Measurements from ENCODE around the gene IRS2. TPM values are rescaled to one million over a fixed set of nuclear protein-coding genes. Genes with fewer than 3 reads are reported as not detected.

The IRS2 gene
- polyA plus RNA-seq, 1 donor (not counting 4 experiments of a cell fraction or from before 2014, with no cell fraction given) = 2.3 TPM

DNA sequence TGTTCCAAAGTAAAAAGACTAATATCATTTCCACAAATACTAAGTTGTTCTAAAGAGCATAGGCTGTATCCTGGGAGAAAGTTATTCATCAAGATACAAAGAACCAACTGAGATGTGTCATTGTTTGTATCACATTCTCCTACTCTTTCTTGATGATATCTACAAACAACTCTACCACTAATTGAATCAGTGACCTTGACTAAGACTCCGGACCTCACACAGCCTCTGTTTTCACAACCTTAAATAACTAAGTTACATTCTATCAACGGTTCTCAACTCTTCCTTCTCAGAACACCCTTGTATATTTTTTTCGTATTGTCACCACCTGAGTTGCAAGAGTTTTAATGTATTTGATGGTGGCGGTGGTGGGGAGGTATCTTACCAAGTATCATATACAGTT lies 12.6 kb downstream of the IRS2 start:
- Histone ChIP-seq H3K9me3 (ENCODE audit: control insufficient read depth, low read depth, low read length) (no peaks in the 10 kb centered on the region), H3K27ac (ENCODE audit: control insufficient read depth, insufficient read depth, low read length) (no peak overlapping the region), H2AFZ (ENCODE audit: control insufficient read depth, low read length) (no peak overlapping the region), H3K4me2 (ENCODE audit: control insufficient read depth, extremely low read depth, insufficient read depth, low read depth, low read length) (no peak overlapping the region), H3K79me2 (ENCODE audit: control insufficient read depth, insufficient read depth, low read length) (peaks cover 76% of the 10 kb centered on the region), H3K9ac (ENCODE audit: control insufficient read depth, extremely low read depth, insufficient read depth, low read length) (no peak overlapping the region), H3K4me3 (ENCODE audit: control insufficient read depth in 2 of 3, extremely low read depth in 1 of 3, insufficient read depth in 2 of 3, low read depth in 1 of 3, low read length in 3 of 3) (no peak overlapping the region), H3K36me3 (ENCODE audit: control insufficient read depth in 2 of 2, extremely low read depth in 1 of 2, insufficient read depth in 2 of 2, low read length in 2 of 2) (peaks cover 0 to 6% of the 10 kb centered on the region in 2 experiments), H4K20me1 (ENCODE audit: control insufficient read depth, extremely low read depth, insufficient read depth, low read length) (peaks cover 5% of the 10 kb centered on the region), H3K27me3 (ENCODE audit: control insufficient read depth, extremely low read depth, insufficient read depth, low read length) (no peaks in the 10 kb centered on the region), H3K4me1 (ENCODE audit: control insufficient read depth, extremely low read depth, insufficient read depth, low read length) (peaks cover 17% of the 10 kb centered on the region), H3K9me1 (ENCODE audit: control insufficient read depth, extremely low read depth, insufficient read depth, low read length) (peaks cover 4% of the 10 kb centered on the region)
- dilution Hi-C loops (cut with MboI; ENCODE audit: extremely low pct_ligation_motif_present, low sequenced_read_pairs) = no loop called here
- TF ChIP-seq EZH2 (IDR thresholded peaks at IDR 0.05; ENCODE audit: low read length) = no peak
- TF ChIP-seq, protein P1, sequence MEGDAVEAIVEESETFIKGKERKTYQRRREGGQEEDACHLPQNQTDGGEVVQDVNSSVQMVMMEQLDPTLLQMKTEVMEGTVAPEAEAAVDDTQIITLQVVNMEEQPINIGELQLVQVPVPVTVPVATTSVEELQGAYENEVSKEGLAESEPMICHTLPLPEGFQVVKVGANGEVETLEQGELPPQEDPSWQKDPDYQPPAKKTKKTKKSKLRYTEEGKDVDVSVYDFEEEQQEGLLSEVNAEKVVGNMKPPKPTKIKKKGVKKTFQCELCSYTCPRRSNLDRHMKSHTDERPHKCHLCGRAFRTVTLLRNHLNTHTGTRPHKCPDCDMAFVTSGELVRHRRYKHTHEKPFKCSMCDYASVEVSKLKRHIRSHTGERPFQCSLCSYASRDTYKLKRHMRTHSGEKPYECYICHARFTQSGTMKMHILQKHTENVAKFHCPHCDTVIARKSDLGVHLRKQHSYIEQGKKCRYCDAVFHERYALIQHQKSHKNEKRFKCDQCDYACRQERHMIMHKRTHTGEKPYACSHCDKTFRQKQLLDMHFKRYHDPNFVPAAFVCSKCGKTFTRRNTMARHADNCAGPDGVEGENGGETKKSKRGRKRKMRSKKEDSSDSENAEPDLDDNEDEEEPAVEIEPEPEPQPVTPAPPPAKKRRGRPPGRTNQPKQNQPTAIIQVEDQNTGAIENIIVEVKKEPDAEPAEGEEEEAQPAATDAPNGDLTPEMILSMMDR (optimal IDR thresholded peaks at IDR 0.05 in 1 of 3, IDR thresholded peaks at IDR 0.05 in 1 of 3, conservative IDR thresholded peaks at IDR 0.05 in 1 of 3; ENCODE audit: extremely low read depth in 1 of 3, insufficient read depth in 2 of 3, low read length in 3 of 3) = no peak
- DNase-seq (ENCODE audit: low read depth, low spot score) = no peak
- no peak for FAIRE-seq

DNA sequence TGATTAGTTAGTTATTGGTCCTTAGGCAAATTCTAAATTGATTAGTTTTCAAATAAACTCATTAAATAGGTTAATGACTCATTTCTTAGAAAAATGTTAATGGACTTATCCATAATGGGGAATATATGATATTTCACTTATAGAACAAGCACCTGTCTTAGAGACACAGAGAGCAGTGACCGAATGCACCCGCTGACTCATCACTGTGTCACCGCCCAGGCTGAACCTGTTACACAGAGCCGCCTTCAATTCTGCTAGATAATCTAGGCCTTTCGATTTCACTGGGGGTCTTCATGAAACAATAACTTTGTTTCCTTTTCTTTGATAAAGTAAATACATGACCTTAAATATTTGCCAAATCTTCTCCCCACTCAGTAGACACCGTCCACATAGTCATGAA lies 13.1 kb downstream of the IRS2 start:
- Histone ChIP-seq H3K9me1 (ENCODE audit: control insufficient read depth, extremely low read depth, insufficient read depth, low read length) (peaks cover 4% of the 10 kb centered on the region), H3K79me2 (ENCODE audit: control insufficient read depth, insufficient read depth, low read length) (peaks cover 73% of the 10 kb centered on the region), H3K27ac (ENCODE audit: control insufficient read depth, insufficient read depth, low read length) (no peak overlapping the region), H3K9ac (ENCODE audit: control insufficient read depth, extremely low read depth, insufficient read depth, low read length) (no peak overlapping the region), H3K27me3 (ENCODE audit: control insufficient read depth, extremely low read depth, insufficient read depth, low read length) (no peaks in the 10 kb centered on the region), H3K4me2 (ENCODE audit: control insufficient read depth, extremely low read depth, insufficient read depth, low read depth, low read length) (no peak overlapping the region), H3K9me3 (ENCODE audit: control insufficient read depth, low read depth, low read length) (no peaks in the 10 kb centered on the region), H3K4me3 (ENCODE audit: control insufficient read depth in 2 of 3, extremely low read depth in 1 of 3, insufficient read depth in 2 of 3, low read depth in 1 of 3, low read length in 3 of 3) (no peak overlapping the region), H3K36me3 (ENCODE audit: control insufficient read depth in 2 of 2, extremely low read depth in 1 of 2, insufficient read depth in 2 of 2, low read length in 2 of 2) (peaks cover 0 to 8% of the 10 kb centered on the region in 2 experiments), H4K20me1 (ENCODE audit: control insufficient read depth, extremely low read depth, insufficient read depth, low read length) (peaks cover 5% of the 10 kb centered on the region), H2AFZ (ENCODE audit: control insufficient read depth, low read length) (no peak overlapping the region), H3K4me1 (ENCODE audit: control insufficient read depth, extremely low read depth, insufficient read depth, low read length) (peaks cover 16% of the 10 kb centered on the region)
- TF ChIP-seq, protein P1 (optimal IDR thresholded peaks at IDR 0.05 in 1 of 3, IDR thresholded peaks at IDR 0.05 in 1 of 3, conservative IDR thresholded peaks at IDR 0.05 in 1 of 3; ENCODE audit: extremely low read depth in 1 of 3, insufficient read depth in 2 of 3, low read length in 3 of 3) = no peak
- no peak for TF ChIP-seq EZH2 (IDR thresholded peaks at IDR 0.05; ENCODE audit: low read length)
- FAIRE-seq (no peak), DNase-seq (ENCODE audit: low read depth, low spot score) (no peak)
- dilution Hi-C loops (cut with MboI; ENCODE audit: extremely low pct_ligation_motif_present, low sequenced_read_pairs) = no loop called here
